Pancreas (tissue), 10 donors: ENCODE data around the gene ARHGAP33. TPM values are rescaled to one million over a fixed set of nuclear protein-coding genes. Genes with fewer than 3 reads are reported as not detected.

Experiments used
- ATAC-seq, 4 donors: fragments of 200-7000 bp; cut with Tn5 transposase; one replicate each; pipeline versions ENCODE4 v1.8.0 to v1.9.1; 2020; ENCODE audit warnings: mild to moderate bottlenecking in 4 of 4, moderate library complexity in 4 of 4
- DNase-seq, 6 donors: peaks; one replicate each; pipeline ENCODE4 v3.0.0-alpha.2; 2020
- FAIRE-seq: peaks from 2 replicates; lab custom pipeline; 2012; peaks lifted over from hg19 to GRCh38; lab: Jason Lieb, UNC
- H3K27ac ChIP-seq, 4 donors: fragments of 200-600 bp; sonication (generic); 1 replicate in 3 of 4; 2 replicates in 1 of 4; pipeline versions ENCODE4 v1.5.0 to v1.8.0; 2020
- H3K27me3 ChIP-seq, 4 donors: fragments of 200-600 bp; one replicate each; pipeline ENCODE4 v1.8.0; 2021
- H3K36me3 ChIP-seq, 3 donors: fragments of 200-600 bp; sonication (generic) in 1 of 3; one replicate each; pipeline versions ENCODE4 v1.5.0 to v1.8.0; 2020 to 2021
- H3K4me1 ChIP-seq, 3 donors: fragments of 200-600 bp; one replicate each; pipeline ENCODE4 v1.8.0; 2021
- H3K4me3 ChIP-seq, 4 donors: fragments of 200-600 bp; sonication (generic) in 2 of 4; one replicate each; pipeline versions ENCODE4 v1.5.0 to v1.8.0; 2020 to 2021
- H3K9me3 ChIP-seq, 4 donors: fragments of 200-600 bp; one replicate each; pipeline ENCODE4 v1.8.0; 2021
- WGBS, 2 donors: extraction: QIAGEN DNeasy Blood & Tissue Kit; methylation state at CpG; one replicate each; pipeline ENCODE4 v1.1.7; 2013; 5-methylcytosine and 5-hydroxymethylcytosine counted together
- intact Hi-C, 3 donors: fragments of 100-400 bp; cut with DNase I; formaldehyde crosslinking; loops; one replicate each; pipeline versions ENCODE4 v1.11.1 to v1.14.2; 2022
- polyA plus RNA-seq, 2 donors: library from polyadenylated mRNA; stranded (reverse); fragments of 200-250 nt; gene quantifications; one replicate each; pipeline ENCODE4 v1.2.3, GENCODE V29; 2013
- total RNA-seq, 6 donors: library from RNA; stranded (reverse); fragmentation: NEBNext Ultra II Directional in 4 of 6; extraction: Animal tissue kit (Norgen Biotek cat#: 25700) in 4 of 6; gene quantifications; one replicate each; pipeline versions ENCODE4 v1.2.1 to v1.2.4, GENCODE V29; 2021 to 2023
- TF ChIP-seq, protein P1 (sequence below), 4 donors: fragments of 200-600 bp; sonication (generic) in 3 of 4; IDR thresholded peaks; one replicate each; pipeline versions ENCODE4 v1.5.0 to v1.8.0; 2021; ENCODE audit warnings: antibody characterized with exemption in 4 of 4
- donor health status: healthy with polysubstance abuse.
- donor health status: DM: no; HTN: no; CAD: no; lungs with moderate emphysema.
- donor health status: DM: no; HTN: no; CAD: no.
- donor health status: control.
- donor health status: control.
- donor health status: Bipolar disorder and iron deficiency.
- donor health status: DM: yes; HTN: yes; CAD: no.
- donor health status: DM: no; HTN: no; CAD: no.
- donor health status: DM: no; HTN: no; CAD: no.
- donor health status: DM: yes; HTN: yes; CAD: no.

Gene ARHGAP33
- total and polyA plus RNA-seq, 8 donors, result 2.7 to 39.6 (median 10.0) TPM

GRCh38 chr19:35796645-35797542, 21.5 kb downstream of the ARHGAP33 start:
- DNase-seq (peak in 2 of 6 donors; percentile 22 to 44), ATAC-seq (peak in 1 of 4 donors; percentile 10), FAIRE-seq (no peak)
- no peaks in the 10 kb centered on the region for H3K27me3 ChIP-seq
- no peak overlapping the region for H3K4me3 ChIP-seq
- intact Hi-C loops, result no loop called here
- H3K36me3 ChIP-seq, result no peaks in the 10 kb centered on the region
- WGBS, 2 donors, result 40 to 41% methylated on average over 39 of the region's 39 CpGs
- H3K9me3 ChIP-seq, result no peaks in the 10 kb centered on the region
- H3K27ac ChIP-seq, result no peak overlapping the region
- TF ChIP-seq, protein P1, sequence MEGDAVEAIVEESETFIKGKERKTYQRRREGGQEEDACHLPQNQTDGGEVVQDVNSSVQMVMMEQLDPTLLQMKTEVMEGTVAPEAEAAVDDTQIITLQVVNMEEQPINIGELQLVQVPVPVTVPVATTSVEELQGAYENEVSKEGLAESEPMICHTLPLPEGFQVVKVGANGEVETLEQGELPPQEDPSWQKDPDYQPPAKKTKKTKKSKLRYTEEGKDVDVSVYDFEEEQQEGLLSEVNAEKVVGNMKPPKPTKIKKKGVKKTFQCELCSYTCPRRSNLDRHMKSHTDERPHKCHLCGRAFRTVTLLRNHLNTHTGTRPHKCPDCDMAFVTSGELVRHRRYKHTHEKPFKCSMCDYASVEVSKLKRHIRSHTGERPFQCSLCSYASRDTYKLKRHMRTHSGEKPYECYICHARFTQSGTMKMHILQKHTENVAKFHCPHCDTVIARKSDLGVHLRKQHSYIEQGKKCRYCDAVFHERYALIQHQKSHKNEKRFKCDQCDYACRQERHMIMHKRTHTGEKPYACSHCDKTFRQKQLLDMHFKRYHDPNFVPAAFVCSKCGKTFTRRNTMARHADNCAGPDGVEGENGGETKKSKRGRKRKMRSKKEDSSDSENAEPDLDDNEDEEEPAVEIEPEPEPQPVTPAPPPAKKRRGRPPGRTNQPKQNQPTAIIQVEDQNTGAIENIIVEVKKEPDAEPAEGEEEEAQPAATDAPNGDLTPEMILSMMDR (IDR thresholded peaks at IDR 0.05), result no peak
- no peaks in the 10 kb centered on the region for H3K4me1 ChIP-seq

GRCh38 chr19:35797663-35798062, 22.3 kb downstream of the ARHGAP33 start:
- no peak overlapping the region for H3K27ac ChIP-seq
- no peak overlapping the region for H3K4me3 ChIP-seq
- H3K36me3 ChIP-seq, result no peaks in the 10 kb centered on the region
- H3K27me3 ChIP-seq, result no peaks in the 10 kb centered on the region
- peak; percentile 46 to 90 (median 60) for ATAC-seq
- TF ChIP-seq, protein P1 (IDR thresholded peaks at IDR 0.05), result no peak
- no peaks in the 10 kb centered on the region for H3K9me3 ChIP-seq
- no peak for FAIRE-seq
- 34 to 36% methylated on average over 13 to 15 of the region's 15 CpGs for WGBS, 2 donors
- H3K4me1 ChIP-seq, result no peaks in the 10 kb centered on the region
- DNase-seq, result peak in 4 of 6 donors; percentile 23 to 58 (median 56)
- intact Hi-C loops, result no loop called here

- H3K4me3 ChIP-seq, result no peak overlapping the region
- H3K36me3 ChIP-seq, result no peaks in the 10 kb centered on the region
- DNase-seq (no peak), FAIRE-seq (no peak), ATAC-seq (no peak)
- intact Hi-C loops, result no loop called here
- TF ChIP-seq, protein P1 (IDR thresholded peaks at IDR 0.05), result no peak
- H3K9me3 ChIP-seq, result no peaks in the 10 kb centered on the region
- no peaks in the 10 kb centered on the region for H3K27me3 ChIP-seq
- 75 to 77% methylated on average over 3 of the region's 3 CpGs for WGBS, 2 donors
- no peaks in the 10 kb centered on the region for H3K4me1 ChIP-seq
- H3K27ac ChIP-seq, result no peak overlapping the region
Observed at GRCh38 chr19:35801828-35802227, 26.5 kb downstream of the ARHGAP33 start.

GRCh38 chr19:35805526-35806102, 30.2 kb downstream of the ARHGAP33 start:
- no peaks in the 10 kb centered on the region for H3K36me3 ChIP-seq
- ATAC-seq, result no peak
- no peak overlapping the region for H3K27ac ChIP-seq
- no peak overlapping the region for H3K4me3 ChIP-seq
- WGBS, 2 donors, result 65% methylated on average over 5 of the region's 5 CpGs
- no peaks in the 10 kb centered on the region for H3K9me3 ChIP-seq
- no peaks in the 10 kb centered on the region for H3K4me1 ChIP-seq
- intact Hi-C loops, result no loop called here
- TF ChIP-seq, protein P1 (IDR thresholded peaks at IDR 0.05), result no peak
- H3K27me3 ChIP-seq, result no peaks in the 10 kb centered on the region
- FAIRE-seq, result no peak
- DNase-seq, result no peak
